GM21526 (cell line): ENCODE results near the gene TUBA4B.
"Not testable (repeated sequence)": the region's sequence is repeated elsewhere in the genome, so short reads cannot be mapped to it uniquely, and the experiment has no call there.

Experiments used
- ATAC-seq: cut with Tn5 transposase; IDR thresholded peaks from one replicate; pipeline ENCODE4 v1.9.1; 2021; ENCODE audit warnings: moderate library complexity; ENCODE audit not compliant: unreplicated experiment, low FRiP score

The TUBA4B gene

GRCh38 chr2:219309278-219309677, 56.2 kb downstream of the TUBA4B start, which contains the start of gene PTPRN:
Gene PTPRN, minus strand, starts transcription at chr2:219309401. Its CDS starts 69 bp downstream, at chr2:219309332.
- no peak for ATAC-seq

DNA sequence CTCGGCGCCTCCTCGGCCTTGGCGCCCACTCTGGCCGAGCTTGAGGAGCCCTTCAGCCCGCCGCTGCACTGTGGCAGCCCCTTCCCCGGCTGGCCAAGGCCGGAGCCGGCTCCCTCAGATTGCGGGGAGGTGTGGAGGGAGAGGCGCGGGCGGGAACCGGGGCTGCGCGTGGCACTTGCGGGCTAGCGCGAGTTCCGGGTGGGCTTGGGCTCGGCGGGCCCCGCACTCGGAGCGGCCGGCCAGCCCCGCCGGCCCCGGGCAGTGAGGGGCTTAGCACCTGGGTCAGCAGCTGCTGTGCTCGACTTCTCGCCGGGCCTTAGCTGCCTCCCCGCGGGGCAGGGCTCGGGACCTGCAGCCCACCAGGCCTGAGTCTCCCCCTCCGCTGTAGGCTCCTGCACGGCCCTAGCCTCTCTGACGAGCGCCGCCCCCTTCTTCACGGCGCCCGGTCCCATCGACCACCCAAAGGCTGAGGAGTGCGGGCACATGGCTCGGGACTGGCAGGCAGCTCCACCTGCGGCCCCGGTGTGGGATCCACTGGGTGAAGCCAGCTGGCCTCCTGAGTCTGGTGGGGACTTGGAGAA, 59.7 kb downstream of the TUBA4B start:
- not testable (repeated sequence) for ATAC-seq

DNA sequence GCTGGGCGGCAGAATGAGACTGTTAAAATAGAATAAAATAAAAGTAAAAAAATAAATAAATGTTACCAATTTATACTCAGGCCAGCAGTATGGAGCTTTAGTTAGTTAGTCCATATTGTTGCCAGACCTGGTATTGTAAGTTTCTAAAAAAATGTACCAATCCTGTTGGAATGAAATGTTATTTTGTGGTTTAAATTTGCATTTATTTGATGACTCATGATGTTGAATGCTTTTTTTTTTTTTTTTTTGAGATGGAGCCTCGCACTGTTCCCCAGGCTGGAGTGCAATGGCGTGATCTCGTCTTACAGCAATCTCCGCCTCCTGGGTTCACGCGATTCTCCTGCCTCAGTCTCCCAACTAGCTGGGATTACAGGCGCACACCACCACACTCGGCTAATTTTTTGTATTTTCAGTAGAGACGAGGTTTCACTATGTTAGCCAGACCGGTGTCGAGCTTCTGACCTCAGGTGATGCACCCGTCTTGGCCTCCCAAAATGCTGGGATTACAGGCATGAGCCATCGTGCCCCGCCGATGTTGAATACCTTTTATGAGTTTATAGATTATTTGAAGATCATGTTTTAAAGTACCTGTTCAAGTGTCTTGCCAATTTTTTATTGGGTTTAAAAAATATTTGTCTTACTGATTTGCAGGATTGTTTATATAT, 61.9 kb downstream of the TUBA4B start:
- ATAC-seq = no peak
